ENCODE data around the gene SCN11A. TPM values are rescaled to one million over a fixed set of nuclear protein-coding genes. Genes with fewer than 3 reads are reported as not detected.

The SCN11A gene
- total and polyA plus RNA-seq, 2 of the 13 experiments (the other 11 are each of a cell fraction or from before 2014, with no cell fraction given), result 0.02 to 0.11 TPM

DNA sequence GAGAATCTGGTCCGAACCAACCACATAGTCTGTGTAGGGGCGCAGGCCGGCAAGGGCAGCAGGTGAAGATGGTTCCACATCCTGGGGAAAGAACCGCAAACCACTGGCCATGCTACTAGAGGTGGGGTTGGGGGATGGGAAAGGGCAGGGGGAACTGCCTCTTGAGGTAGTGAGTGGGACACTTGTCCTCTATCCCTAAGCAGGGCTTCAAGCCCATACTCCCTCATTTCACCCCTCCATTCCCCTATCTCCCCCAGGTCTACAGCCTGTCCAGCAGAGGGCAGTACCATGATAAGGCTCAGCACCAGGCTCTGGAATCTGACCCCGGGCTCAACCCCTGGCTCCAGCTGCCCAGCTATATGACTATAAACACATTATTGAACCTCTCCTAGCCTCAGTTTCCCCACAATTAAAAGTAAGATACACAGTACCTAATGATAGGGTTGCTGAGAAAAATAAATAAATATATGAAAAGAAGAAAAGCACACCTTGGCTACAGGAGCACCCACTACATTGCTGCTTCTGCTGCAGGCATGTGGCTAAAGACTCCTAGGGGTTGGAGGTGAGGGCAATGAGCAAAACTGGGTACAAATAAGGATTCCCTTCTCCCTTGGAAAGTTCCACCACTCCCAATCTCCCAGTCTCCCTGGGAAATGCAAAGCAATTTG, 49.4 kb upstream of the SCN11A start (continued):
- TF ChIP-seq SRSF4 (IDR thresholded peaks at IDR 0.05; ENCODE audit: low read depth, low read length, poor library complexity, severe bottlenecking) (no peak), NR2F6 (IDR thresholded peaks at IDR 0.05) (peak; percentile 69), NR2F6 (CRISPR knock-in tag; IDR thresholded peaks at IDR 0.05) (peak; percentile 76), ZFP82 (CRISPR knock-in tag; IDR thresholded peaks at IDR 0.05; ENCODE audit: borderline replicate concordance) (no peak), CTCF (CRISPR knock-in tag; IDR thresholded peaks at IDR 0.05) (peak; percentile 71), ZNF597 (CRISPR knock-in tag; IDR thresholded peaks at IDR 0.05) (no peak), ZSCAN29 (CRISPR knock-in tag; conservative IDR thresholded peaks at IDR 0.05) (no peak)
- TF ChIP-seq, protein P1, sequence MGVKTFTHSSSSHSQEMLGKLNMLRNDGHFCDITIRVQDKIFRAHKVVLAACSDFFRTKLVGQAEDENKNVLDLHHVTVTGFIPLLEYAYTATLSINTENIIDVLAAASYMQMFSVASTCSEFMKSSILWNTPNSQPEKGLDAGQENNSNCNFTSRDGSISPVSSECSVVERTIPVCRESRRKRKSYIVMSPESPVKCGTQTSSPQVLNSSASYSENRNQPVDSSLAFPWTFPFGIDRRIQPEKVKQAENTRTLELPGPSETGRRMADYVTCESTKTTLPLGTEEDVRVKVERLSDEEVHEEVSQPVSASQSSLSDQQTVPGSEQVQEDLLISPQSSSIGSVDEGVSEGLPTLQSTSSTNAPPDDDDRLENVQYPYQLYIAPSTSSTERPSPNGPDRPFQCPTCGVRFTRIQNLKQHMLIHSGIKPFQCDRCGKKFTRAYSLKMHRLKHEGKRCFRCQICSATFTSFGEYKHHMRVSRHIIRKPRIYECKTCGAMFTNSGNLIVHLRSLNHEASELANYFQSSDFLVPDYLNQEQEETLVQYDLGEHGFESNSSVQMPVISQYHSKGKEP (CRISPR knock-in tag; IDR thresholded peaks at IDR 0.05), result no peak
- TF ChIP-seq, protein P2, sequence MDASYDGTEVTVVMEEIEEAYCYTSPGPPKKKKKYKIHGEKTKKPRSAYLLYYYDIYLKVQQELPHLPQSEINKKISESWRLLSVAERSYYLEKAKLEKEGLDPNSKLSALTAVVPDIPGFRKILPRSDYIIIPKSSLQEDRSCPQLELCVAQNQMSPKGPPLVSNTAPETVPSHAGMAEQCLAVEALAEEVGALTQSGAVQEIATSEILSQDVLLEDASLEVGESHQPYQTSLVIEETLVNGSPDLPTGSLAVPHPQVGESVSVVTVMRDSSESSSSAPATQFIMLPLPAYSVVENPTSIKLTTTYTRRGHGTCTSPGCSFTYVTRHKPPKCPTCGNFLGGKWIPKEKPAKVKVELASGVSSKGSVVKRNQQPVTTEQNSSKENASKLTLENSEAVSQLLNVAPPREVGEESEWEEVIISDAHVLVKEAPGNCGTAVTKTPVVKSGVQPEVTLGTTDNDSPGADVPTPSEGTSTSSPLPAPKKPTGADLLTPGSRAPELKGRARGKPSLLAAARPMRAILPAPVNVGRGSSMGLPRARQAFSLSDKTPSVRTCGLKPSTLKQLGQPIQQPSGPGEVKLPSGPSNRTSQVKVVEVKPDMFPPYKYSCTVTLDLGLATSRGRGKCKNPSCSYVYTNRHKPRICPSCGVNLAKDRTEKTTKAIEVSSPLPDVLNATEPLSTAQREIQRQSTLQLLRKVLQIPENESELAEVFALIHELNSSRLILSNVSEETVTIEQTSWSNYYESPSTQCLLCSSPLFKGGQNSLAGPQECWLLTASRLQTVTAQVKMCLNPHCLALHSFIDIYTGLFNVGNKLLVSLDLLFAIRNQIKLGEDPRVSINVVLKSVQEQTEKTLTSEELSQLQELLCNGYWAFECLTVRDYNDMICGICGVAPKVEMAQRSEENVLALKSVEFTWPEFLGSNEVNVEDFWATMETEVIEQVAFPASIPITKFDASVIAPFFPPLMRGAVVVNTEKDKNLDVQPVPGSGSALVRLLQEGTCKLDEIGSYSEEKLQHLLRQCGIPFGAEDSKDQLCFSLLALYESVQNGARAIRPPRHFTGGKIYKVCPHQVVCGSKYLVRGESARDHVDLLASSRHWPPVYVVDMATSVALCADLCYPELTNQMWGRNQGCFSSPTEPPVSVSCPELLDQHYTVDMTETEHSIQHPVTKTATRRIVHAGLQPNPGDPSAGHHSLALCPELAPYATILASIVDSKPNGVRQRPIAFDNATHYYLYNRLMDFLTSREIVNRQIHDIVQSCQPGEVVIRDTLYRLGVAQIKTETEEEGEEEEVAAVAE (CRISPR knock-in tag; IDR thresholded peaks at IDR 0.05; ENCODE audit: borderline replicate concordance), result no peak
